Activated T-helper 9 cell treated with anti-CD3 and anti-CD28 coated beads, Interleukin-2, amount 50 U/mL, for 16 hours (primary cell): Measurements from ENCODE around the gene TRAPPC10.

Experiments used
- DNase-seq: peaks from one replicate; pipeline ENCODE4 v3.0.0-alpha.2; 2020; ENCODE audit warnings: low read depth

The TRAPPC10 gene, protein sequence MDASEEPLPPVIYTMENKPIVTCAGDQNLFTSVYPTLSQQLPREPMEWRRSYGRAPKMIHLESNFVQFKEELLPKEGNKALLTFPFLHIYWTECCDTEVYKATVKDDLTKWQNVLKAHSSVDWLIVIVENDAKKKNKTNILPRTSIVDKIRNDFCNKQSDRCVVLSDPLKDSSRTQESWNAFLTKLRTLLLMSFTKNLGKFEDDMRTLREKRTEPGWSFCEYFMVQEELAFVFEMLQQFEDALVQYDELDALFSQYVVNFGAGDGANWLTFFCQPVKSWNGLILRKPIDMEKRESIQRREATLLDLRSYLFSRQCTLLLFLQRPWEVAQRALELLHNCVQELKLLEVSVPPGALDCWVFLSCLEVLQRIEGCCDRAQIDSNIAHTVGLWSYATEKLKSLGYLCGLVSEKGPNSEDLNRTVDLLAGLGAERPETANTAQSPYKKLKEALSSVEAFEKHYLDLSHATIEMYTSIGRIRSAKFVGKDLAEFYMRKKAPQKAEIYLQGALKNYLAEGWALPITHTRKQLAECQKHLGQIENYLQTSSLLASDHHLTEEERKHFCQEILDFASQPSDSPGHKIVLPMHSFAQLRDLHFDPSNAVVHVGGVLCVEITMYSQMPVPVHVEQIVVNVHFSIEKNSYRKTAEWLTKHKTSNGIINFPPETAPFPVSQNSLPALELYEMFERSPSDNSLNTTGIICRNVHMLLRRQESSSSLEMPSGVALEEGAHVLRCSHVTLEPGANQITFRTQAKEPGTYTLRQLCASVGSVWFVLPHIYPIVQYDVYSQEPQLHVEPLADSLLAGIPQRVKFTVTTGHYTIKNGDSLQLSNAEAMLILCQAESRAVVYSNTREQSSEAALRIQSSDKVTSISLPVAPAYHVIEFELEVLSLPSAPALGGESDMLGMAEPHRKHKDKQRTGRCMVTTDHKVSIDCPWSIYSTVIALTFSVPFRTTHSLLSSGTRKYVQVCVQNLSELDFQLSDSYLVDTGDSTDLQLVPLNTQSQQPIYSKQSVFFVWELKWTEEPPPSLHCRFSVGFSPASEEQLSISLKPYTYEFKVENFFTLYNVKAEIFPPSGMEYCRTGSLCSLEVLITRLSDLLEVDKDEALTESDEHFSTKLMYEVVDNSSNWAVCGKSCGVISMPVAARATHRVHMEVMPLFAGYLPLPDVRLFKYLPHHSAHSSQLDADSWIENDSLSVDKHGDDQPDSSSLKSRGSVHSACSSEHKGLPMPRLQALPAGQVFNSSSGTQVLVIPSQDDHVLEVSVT

DNA sequence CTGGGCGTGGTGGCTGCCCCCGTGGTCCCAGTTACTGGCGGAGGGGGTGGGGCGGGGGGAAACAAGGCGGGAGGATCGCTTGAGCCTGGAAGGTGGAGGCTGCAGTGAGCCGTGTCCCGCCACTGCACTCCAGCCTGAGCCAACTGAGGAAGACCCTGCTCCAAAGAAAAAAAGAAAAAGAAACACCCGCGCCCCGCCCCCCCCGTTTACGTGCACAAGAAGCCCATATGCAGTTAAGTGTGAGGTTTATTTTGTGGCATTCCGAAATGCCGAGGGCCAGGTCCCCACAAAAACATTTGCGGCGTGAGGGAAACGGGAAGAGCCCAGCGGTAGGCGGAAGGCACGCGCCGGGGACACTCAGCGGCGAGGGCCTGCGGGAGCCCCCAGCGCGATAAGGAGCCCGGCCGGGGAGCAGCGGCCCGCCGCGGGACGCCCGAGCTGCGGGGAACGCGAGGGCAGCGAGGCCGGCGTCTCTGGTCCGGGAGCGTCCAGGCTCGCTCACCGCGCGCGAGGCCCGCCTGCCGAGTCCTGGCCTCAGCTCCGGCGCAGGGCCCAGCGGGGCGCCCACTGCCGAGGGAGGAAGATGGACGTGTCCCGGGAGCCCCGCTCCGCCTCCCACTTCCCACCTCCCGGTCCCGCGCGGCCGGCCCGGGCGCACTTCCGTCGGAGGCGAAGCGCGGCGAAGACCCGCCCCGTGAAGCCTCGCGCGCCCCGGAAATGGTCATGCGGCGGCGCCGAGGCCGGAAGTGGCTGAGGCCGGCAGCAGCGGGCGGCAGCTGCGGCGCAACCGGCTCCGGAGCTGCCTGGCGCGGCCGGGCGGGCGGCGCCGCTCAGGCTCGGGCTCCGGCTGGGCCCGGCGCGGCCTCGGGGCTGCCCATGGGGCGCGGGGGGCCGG, at the start of gene TRAPPC10:
TRAPPC10 (plus strand) TSS at position 731 of the 895 bp plus-strand sequence. CDS start 185 bp downstream, outside the sequence.
- DNase-seq, result peak; percentile 74

DNA sequence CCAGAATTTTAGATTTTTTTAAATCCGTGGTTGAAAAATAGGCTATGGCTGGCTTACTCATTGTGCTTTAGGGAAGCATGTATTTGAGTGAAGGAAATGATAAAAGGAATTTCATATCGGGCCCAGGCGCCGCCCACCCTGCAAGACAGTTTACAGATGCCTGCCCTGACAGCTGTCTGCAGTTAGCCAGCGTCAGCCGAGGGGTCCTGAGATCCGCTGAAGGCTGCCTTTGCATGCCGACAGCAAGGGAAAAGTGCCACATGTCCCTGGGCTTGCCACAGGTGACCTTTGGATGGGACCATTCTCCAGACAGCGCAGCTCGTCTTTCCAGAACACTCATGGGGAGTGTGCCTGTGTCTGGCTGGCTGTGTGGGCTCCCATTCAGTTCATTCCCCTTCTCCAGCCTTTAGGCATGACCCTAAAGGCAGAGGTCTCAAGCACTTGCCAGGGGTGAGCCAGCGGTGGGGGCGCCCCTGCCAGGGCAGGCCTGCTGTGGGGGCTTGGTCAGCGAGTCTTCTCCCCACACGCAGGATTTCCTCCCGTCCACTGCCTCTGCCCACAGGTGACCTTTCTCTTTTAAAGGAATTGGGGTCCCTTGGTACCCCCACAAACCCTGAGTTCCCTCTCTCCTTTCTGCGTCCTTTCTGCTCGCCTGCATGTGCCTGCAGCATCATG, 46.1 kb upstream of the TRAPPC10 start:
- DNase-seq, result no peak

DNA sequence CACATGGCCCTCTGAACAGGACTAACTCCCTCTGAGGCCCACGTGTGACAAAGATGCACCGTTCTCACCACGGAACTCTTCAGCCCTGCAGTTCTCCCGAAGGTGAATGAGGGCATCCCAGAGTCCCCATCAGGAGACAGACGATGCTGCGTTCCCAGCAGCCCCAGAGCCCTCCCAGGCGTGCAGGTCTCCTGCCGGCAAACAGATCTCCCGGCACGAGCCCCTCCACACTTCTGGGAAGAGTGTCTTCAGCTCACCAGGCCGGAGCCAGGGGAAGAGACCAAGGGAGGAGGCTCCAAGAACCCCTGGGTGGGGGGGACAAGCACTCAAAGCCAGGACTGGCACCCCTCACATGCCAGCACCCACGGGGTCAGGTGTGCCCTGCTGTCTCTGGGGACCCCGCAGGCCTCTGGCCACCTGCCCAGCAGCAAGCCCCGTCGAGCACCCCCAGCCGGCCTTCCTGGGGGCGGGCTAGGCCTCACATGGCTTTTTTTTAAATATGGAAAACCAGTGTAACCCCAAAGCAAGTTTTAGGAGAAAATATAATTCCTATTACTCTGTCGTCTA, 45.1 kb upstream of the TRAPPC10 start:
- no peak for DNase-seq

DNA sequence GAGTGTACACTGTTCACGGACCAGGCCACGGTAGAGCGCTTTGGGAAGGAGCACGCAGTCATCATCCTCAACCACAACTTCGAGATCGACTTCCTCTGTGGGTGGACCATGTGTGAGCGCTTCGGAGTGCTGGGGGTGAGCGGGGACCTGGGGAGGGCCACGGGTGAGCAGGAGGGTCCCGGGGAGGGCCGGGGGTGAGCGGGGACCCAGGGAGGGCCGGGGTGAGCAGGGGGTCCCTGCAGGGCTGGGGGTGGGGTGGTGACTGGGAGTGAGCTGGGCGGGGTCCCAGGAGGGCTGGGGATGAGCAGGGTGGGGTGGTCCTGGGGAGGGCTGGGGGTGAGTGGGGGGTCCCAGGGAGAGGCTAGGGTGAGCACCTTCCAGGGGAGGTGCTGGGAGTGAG, 44.1 kb upstream of the TRAPPC10 start:
- no peak for DNase-seq

DNA sequence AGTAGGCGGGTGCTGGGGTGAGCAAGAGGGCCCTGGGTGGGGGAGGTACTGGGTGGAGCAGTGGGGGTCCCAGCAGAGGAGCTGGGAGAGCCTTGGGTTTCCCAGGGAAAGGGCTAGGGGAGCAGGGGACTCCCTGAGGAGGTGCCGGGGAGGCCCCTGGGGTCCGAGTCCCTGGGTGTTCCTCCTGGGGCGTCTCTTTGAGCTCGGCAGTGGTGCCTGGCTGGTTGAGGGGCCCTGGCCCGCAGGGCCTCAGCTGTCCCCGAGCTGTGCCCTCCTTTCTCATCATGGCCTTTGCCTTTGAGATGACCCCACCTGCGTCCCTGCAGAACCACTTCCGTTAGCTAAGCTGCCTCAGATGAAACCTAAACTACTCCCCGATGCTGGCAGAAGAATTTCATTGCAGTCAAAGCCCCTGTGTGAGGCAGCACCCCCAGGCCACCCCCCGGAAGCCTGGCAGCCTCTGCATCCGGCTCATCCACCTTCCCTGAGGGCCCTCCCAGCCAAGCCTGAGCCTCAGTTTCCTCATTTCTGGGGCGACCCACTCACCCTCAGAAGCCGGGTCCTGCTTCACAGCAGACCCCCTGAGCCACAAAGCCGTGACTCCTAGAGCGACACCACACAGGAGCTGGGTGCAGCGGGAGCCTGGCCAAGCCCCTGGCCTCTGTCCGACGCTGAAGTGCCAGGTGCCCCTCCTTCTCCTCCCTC, 43.5 kb upstream of the TRAPPC10 start:
- no peak for DNase-seq

DNA sequence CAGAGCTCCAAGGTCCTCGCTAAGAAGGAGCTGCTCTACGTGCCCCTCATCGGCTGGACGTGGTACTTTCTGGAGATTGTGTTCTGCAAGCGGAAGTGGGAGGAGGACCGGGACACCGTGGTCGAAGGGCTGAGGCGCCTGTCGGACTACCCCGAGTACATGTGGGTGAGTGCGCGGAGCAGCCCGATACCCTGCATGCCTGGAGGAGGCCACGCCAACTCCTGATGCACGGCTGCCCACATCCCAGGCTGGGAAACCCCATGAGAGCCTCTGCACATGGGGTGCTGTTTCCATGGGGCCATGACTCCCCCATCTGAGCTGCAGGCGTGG, 43.0 kb upstream of the TRAPPC10 start:
- no peak for DNase-seq

DNA sequence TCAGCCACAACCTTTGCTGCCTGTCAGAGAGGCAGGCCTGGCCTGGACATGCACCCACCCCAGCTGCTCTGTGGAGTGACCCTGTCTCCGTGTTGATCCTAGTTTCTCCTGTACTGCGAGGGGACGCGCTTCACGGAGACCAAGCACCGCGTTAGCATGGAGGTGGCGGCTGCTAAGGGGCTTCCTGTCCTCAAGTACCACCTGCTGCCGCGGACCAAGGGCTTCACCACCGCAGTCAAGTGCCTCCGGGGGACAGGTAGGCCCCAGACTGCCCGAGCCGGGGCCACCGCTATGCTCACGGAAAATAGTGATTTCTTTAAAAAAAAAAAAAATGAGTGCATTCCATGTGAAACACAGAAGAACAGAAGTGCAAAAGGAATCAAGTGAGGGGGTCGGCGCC, 41.6 kb upstream of the TRAPPC10 start:
- DNase-seq, result no peak

DNA sequence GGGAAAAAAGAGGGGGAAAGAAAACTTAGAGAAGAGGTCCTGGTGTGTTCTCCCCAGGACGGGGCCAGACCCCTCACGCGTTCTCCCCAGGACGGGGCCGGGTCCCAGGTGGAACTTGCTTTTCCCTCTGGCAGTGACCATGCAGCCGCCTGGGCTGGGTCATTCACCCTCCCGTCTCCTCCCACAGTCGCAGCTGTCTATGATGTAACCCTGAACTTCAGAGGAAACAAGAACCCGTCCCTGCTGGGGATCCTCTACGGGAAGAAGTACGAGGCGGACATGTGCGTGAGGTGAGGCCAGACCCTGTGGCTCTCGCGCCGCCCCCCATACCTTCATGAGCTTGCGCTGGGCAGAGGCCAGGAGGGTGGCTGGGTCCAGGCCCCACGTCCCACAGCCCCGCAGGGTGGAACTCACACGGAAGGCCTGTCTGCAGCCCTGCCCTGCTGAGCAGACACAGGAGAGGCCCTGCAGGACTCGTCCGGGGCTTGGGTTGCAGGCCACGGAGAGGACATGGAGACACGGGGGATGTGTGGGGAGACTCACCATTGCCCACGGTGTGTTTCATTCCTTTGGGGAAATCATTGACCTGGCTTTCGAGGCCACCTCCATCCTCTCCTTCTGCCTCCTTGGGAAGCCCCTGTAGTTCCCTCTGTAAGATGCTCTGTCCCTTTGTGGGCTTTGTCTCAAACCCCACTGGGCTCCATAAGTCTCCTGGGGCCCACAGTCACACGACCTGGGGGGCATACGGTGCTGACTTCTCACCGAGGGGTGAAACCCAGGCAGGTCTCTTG, 40.7 kb upstream of the TRAPPC10 start:
- no peak for DNase-seq

DNA sequence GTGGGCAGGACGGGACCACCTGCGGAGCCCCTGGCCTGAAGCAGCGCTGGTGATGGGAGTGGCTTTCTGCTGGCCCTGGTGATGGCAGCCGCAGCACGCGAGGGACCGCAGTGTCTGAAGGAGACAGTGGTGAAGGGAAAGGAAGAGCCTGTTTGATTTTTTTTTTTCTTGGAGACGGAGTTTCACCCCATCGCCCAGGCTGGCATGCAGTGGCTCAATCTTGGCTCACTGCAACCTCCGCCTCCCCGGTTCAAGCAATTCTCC, 40.2 kb upstream of the TRAPPC10 start:
- DNase-seq, result no peak

DNA sequence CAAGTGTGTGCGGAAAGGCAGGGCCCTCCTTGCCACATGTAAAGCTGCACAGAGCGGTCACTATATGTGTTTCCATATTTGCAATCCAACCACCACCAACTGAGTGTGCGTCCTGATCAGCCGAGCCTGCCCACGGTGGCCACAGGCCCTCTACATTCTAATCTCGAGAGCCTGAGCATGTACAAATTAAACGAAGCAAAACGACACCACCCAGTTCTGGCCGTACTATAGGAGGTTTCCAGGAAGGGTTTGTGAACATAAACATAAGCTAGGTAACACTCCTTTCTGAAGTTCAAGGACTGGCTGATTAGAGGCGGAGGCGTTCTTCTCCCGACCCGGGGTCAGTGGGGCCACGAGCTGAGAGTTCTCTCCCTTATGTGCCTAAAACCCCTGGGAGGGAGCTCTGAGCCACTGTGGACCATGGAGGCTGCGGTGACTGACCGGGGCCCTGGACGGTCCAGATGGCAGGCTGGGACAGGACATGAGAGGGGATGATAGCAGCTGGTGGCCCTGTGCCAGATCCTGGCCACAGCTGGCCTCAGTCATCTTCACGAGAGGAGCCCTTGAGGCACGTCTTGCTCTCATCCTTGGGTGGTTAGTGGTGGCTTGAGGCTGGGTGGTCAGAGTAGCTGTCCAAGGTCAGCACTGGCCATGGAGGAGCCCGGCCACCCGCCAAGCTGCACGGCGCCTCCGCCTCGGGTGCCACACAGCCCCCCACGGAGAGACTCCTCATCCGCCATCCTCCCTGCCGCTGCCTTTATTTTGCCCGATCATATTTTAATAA, 39.1 kb upstream of the TRAPPC10 start:
- DNase-seq, result no peak

DNA sequence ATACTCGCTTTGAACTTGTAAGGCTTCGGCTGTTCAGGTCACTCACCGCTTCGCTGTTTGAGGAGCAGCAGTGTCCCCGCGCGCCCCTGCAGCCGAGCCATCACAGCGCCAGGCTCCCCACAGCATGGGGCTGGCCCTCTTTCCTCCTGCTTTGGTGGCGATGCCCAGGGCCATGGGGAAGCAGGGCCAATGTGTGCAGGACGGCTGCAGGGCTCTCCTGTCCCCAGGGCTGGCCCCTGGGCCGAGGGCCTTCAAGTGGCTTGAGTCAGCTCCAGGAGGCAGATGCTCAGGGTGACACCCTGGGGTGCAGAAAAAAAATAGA, 38.5 kb upstream of the TRAPPC10 start:
- DNase-seq, result no peak

DNA sequence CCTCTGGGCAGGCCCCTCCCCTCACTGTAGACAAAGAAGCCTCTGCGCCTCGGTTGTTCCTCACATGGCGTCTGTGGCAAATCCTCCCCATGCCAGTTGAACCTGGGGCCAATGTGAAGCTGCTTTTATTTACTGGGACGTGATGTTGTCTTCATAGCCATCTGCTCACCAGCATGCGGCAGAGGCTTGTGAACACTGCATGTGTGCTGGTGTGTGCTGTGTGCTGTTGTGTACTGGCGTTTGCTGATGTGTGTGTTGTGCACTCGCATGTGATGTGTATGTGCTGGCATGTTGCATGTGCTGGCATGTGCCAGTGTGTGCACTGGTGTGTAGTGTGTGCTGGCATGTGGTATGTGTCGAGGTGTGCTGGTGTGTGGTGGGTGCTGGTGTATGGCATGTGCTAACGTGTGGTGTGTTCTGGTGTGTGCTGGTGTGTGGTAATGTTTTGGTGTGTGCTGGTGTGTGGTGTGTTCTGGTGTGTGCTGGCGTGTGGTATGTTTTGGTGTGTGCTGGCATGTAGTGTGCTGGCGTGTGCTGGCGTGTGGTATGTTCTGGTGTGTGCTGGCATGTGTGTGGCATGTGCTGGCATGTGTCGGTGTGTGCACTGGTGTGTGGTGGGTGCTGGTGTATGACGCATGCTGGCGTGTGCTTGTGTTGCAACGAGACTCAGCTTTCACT, 37.2 kb upstream of the TRAPPC10 start:
- no peak for DNase-seq

DNA sequence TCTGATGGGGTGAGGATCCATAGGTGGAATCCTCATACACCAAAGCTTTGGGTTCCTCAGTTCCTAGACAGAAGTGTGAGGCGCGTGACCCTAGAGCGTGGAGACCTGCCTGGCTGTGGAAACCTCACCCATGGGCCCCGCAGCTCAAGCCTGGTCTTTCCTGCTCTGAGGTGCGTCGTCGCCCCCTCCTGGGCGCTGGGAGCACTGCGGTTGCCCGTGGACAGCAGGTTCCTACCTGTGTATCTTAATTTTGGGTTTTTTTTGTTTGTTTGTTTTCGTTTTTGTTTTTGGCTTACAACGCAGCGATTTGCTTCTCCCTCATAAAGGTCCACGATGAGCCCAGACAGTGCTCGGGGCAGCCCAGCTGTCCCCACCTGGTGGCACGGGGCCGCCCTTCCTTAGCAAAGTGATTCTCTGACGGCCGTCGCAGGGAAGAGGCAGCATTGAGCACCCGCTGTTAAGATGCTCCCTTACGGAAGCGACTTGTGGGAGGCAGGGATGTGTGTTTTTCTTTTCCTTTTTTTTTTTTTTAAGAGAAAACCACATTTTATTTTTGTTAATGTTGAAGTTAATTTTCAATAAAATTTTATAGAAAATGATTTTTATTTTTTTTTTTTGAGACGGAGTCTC, 36.5 kb upstream of the TRAPPC10 start:
- DNase-seq, result peak; percentile 71

DNA sequence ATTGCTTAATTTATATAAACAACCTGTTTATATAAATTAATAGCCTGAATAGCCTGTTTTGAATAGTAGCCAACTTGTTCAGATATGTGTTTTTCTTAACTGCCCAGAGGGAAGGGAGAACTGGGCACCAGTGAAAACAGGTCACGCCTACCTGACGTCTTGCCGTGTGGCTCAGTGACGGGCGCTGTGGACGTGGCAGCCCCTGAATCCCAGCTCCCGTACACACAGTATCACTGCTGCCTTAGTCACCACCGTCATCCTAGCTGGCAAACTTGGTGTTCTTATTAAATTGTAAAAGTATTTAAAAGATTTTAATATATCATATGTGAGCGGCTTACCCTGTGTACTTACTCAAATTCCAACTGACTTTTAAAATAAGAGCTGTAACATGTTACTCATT, 35.4 kb upstream of the TRAPPC10 start:
- no peak for DNase-seq

DNA sequence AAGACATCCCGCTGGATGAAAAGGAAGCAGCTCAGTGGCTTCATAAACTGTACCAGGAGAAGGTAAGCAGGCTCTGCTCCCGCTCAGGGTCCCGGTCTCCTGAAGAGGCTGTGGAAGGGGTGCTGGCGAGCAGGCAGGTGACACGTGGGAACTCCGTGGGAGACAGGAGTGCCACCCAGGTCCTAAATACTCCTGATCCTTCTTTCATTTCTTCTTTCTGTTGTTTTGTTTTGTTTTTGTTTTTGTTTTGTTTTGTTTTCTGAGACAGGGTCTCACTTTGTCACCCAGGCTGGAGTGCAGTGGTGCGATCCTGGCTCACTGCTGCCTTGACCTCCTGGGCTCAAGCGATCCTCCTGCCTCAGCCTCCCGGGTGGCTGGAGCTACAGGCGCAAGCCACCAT, 34.0 kb upstream of the TRAPPC10 start:
- no peak for DNase-seq

DNA sequence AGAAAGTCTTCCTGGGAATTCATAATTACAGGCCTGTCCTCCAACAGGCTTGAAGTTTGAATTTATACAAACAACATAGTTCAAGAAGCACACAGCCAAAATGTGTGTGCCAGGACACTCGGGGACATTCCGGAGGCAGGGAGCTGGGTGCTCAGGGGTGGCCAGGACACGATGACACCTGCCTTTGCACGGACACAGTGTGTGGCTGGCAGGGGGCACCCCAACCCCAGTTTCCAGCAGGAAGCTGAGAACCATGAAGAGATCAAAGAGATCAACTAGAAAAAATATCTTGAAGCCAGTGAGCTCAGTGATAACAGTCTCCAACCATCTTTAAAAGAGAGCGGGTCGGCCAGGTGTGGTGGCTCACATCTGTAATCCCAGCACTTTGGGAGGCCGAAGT, 32.5 kb upstream of the TRAPPC10 start:
- no peak for DNase-seq

DNA sequence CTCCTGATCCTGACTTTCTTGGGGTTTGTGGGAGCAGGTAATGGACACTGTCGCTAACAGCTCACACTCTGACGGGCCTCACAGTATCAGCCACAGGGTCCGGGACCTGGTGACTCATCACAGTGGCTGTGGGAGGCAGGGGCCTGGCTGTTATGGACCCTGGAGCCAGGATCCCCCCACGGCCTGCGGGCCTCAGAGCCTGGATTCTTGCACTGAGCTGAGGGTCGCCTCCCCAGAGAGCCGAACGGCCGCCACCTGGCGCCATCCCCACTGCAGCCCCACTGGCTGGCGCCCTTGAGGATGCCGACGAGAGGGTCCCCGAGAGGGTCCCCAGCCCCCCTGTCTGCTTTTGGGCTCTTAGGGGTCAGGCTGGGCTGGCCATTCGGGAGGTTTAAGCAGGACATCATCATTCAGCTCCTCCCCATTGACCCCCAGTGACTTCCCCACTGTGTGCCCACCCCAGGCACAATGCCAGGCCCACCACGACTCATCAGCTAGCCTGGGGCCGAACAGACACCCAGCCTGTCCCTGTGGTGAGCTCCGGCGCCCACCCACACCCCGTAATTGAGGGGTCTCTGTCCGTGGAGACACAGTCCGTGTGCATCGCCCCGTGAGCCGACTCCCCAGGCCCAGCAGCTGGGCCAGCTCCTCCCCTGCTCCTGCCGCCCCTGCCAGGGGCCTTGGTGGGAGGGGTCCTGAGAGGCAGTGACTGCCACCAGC, 30.8 kb upstream of the TRAPPC10 start:
- DNase-seq, result no peak
